Coronary artery (tissue), 2 donors: Measurements from ENCODE around the gene NRG2.

Experiments
- DNase-seq: peaks from one replicate; pipeline ENCODE4 v3.0.0-alpha.2; 2017; ENCODE audit warnings: low spot score
- H3K27ac ChIP-seq, 2 donors: fragments of 200-600 bp; sonication (generic); one replicate each; pipeline ENCODE4 v1.5.1; 2016 to 2019
- H3K4me3 ChIP-seq: fragments of 200-600 bp; sonication (generic); 2 replicates; pipeline ENCODE4 v1.5.1; 2016; ENCODE audit warnings: mild to moderate bottlenecking, moderate library complexity
- TF ChIP-seq, protein P1 (sequence below): fragments of 200-600 bp; sonication (generic); IDR thresholded peaks from one replicate; pipeline ENCODE4 v1.5.1; 2019; ENCODE audit warnings: antibody characterized with exemption

Gene NRG2

DNA sequence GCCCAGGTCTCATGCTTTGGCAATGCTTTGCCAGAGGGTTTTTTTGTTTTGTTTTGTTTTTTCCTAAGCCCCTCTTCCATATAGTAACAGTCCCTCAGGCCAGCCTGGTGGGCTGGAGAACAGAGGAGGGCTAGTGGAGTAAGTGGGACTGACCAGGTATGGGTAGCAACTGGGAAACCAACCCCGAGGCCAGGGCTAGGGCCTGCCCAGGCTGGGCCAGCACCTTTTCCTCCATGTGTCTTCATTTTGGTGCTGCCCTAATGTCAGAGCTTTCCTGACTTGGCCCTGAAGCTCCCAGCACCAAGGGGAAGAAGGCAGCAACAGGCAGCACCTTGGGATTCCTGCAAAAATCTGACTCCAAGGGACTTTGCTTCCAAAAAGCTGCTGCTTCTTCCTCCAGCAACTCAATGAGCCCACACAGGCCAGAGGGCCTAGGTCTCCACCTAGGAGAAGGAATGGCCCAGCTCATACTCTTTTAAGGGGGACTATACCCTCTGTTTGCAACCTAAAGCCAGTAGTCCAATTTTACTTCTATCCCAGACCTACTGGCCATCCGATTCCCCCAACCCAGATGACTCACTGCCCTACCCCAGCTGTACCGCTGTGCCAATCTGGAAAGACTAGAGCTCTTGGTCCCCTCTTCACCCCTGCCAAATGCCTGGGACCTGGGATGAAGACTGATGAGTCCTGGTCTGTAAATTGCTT lies 142.4 kb downstream of the NRG2 start:
- H3K4me3 ChIP-seq: no peak overlapping the region
- no peak overlapping the region for H3K27ac ChIP-seq
- no peak for DNase-seq
- TF ChIP-seq, protein P1, sequence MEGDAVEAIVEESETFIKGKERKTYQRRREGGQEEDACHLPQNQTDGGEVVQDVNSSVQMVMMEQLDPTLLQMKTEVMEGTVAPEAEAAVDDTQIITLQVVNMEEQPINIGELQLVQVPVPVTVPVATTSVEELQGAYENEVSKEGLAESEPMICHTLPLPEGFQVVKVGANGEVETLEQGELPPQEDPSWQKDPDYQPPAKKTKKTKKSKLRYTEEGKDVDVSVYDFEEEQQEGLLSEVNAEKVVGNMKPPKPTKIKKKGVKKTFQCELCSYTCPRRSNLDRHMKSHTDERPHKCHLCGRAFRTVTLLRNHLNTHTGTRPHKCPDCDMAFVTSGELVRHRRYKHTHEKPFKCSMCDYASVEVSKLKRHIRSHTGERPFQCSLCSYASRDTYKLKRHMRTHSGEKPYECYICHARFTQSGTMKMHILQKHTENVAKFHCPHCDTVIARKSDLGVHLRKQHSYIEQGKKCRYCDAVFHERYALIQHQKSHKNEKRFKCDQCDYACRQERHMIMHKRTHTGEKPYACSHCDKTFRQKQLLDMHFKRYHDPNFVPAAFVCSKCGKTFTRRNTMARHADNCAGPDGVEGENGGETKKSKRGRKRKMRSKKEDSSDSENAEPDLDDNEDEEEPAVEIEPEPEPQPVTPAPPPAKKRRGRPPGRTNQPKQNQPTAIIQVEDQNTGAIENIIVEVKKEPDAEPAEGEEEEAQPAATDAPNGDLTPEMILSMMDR: no peak

GRCh38 chr5:139898981-139899380 lies 144.1 kb downstream of the NRG2 start:
- TF ChIP-seq, protein P1: no peak
- H3K27ac ChIP-seq: no peak overlapping the region
- no peak for DNase-seq
- no peak overlapping the region for H3K4me3 ChIP-seq

DNA sequence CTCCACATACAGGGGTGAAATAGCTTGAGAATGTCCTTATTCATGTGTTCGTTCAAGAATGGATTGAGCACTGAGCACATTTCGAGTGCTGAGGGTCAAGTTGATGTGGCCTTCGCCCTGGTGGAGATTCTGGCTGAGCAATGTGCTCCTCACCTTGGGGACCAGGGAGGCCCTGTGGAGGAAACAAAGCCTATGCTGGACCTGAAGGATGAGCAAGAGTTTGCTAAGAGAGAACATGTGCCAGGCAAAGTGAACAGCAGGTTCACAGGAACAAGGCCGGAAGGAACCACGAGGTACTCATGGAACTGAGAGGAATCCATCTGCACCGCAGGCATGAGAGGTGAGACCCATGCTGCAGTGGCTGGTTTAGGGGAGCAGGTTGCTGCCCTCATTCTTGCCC lies 145.1 kb downstream of the NRG2 start:
- no peak for DNase-seq
- Histone ChIP-seq H3K27ac (no peak overlapping the region), H3K4me3 (no peak overlapping the region)
- TF ChIP-seq, protein P1: no peak

GRCh38 chr5:139897342-139897741 lies 145.8 kb downstream of the NRG2 start:
- Histone ChIP-seq H3K27ac (no peak overlapping the region), H3K4me3 (no peak overlapping the region)
- TF ChIP-seq, protein P1: no peak
- no peak for DNase-seq

DNA sequence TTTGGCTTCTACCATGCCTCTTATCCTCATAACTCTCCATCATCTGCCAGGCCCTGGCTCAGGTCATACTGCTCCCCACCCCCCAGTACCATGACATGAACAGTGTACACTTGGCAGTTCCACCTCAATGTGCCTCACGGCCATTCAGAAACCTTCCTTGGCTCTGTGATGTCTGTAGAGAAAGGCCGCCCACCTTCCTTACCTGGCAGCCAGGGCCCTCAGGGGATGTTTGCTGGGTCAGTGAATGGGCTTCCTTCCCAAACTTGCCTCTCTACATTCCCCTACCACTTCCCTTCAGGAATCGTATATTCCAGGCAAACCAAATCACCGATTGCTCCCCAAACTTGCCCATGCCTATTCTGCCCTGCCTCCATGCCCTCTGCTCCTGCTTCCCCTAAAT lies 146.4 kb downstream of the NRG2 start:
- DNase-seq: no peak
- H3K4me3 ChIP-seq: no peak overlapping the region
- TF ChIP-seq, protein P1: no peak
- no peak overlapping the region for H3K27ac ChIP-seq

DNA sequence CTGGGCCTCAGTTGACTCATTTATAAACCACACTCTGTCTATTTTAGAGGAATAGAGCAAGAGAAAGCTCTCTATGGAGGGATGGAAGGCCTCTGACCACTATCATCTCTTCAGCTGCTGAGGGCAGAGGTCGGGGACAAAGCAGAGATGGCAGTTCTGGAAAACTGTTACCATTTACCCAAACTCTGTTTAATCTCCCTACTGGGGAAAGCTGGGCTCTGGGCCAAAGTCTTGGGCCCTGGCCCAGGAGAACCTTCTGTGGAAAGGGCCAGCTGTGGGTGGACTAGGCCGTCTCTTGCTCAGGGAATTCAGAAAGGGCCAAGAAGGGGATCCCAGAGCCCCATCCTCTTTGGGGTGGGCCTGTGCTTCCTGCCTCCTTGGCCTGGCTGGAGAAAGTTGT lies 147.5 kb downstream of the NRG2 start:
- TF ChIP-seq, protein P1: no peak
- DNase-seq: no peak
- H3K4me3 ChIP-seq: no peak overlapping the region
- H3K27ac ChIP-seq: no peak overlapping the region

GRCh38 chr5:139895046-139895445 lies 148.1 kb downstream of the NRG2 start:
- no peak for DNase-seq
- no peak overlapping the region for H3K4me3 ChIP-seq
- H3K27ac ChIP-seq: no peak overlapping the region
- TF ChIP-seq, protein P1: no peak
